NT2/D1 (cell line): ENCODE data around the gene C6orf120.

Source experiments
- SUZ12 ChIP-seq: IDR thresholded peaks from 2 replicates; pipeline ENCODE4 v1.6.1; 2011; ENCODE audit not compliant: insufficient read length, insufficient read depth; ENCODE audit errors: extremely low read depth
- YY1 ChIP-seq: IDR thresholded peaks from 2 replicates; pipeline ENCODE4 v1.6.1; 2011; ENCODE audit not compliant: insufficient read length, insufficient read depth
- ZNF274 ChIP-seq: IDR thresholded peaks from 2 replicates; pipeline ENCODE4 v1.6.1; 2011; ENCODE audit warnings: mild to moderate bottlenecking, low read depth, low read length

DNA sequence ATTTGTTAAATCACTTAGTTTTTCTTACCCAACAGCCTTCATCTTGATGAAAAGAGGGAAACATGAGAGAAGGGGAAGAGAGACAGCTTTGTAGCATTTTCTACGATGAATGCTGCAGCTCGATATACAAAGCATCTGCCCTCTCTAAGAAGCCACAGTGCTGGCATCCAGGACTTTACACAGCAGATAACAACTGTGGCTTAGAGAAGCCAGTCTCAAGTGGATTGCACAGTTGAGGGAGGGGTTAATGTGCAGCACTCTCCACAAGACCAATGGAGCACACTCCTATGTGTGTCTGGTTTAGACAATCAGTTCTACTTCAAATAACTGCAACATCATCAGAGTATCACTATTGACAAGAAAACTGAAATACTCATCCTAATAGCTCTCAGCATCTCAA lies 5.8 kb downstream of the C6orf120 start:
- no peak for TF ChIP-seq YY1
- TF ChIP-seq ZNF274 = no peak
- no peak for TF ChIP-seq SUZ12
